Body of pancreas (tissue), 4 donors: Measurements from ENCODE around the gene TOX2.

Experiments
- CTCF ChIP-seq, 7 experiments: fragments of 450-650 bp in 4 of 7; fragments of 200-600 bp in 3 of 7; sonication (generic) in 3 of 7; IDR thresholded peaks; one replicate each; pipeline ENCODE4 v1.5.1; 2016 to 2019; ENCODE audit warnings: antibody characterized with exemption in 7 of 7
- POLR2A ChIP-seq, 3 donors: fragments of 450-650 bp; IDR thresholded peaks; one replicate each; pipeline ENCODE4 v1.6.1; 2016; ENCODE audit warnings: antibody characterized with exemption in 3 of 3, mild to moderate bottlenecking in 2 of 3

- no peak for TF ChIP-seq CTCF (IDR thresholded peaks at IDR 0.05)
- no peak for TF ChIP-seq POLR2A (IDR thresholded peaks at IDR 0.05)
These were observed 27.0 kb downstream of the TOX2 start for GRCh38 chr20:43941476-43942200.
